Neural cell (in vitro differentiated cells): Measurements from ENCODE around the gene PSMA6. TPM values are rescaled to one million over a fixed set of nuclear protein-coding genes. Genes with fewer than 3 reads are reported as not detected.

Experiments used
- H2AFZ ChIP-seq: fragments of 200-600, 300-800 bp; sonication (generic), shearing (Covaris generic); 2 replicates; pipeline ENCODE4 v1.6.0; 2014; ENCODE audit warnings: low read depth, mild to moderate bottlenecking, antibody characterized with exemption, low read length, moderate library complexity
- H3F3A ChIP-seq: fragments of 200-600 bp; shearing (Covaris generic); 2 replicates; pipeline ENCODE4 v1.6.1; 2016; ENCODE audit warnings: mild to moderate bottlenecking, moderate library complexity, mixed read lengths, antibody characterized with exemption, low read length; ENCODE audit not compliant: insufficient read depth, poor library complexity, severe bottlenecking
- H3K27ac ChIP-seq: fragments of 200-600, 300-800 bp; sonication (generic), shearing (Covaris generic); 2 replicates; pipeline ENCODE4 v1.5.1; 2014; ENCODE audit warnings: mild to moderate bottlenecking, low read length, moderate library complexity
- H3K27me3 ChIP-seq: fragments of 300-800, 200-600 bp; sonication (generic), shearing (Covaris generic); 2 replicates; pipeline ENCODE4 v1.6.0; 2014; ENCODE audit warnings: mild to moderate bottlenecking, low read depth, low read length, moderate library complexity; ENCODE audit not compliant: insufficient read depth
- H3K36me3 ChIP-seq: fragments of 300-800, 200-600 bp; sonication (generic), shearing (Covaris generic); 2 replicates; pipeline ENCODE4 v1.5.1; 2014; ENCODE audit warnings: mild to moderate bottlenecking, antibody characterized with exemption, low read length, moderate library complexity; ENCODE audit not compliant: insufficient read depth
- H3K4me2 ChIP-seq: fragments of 300-800, 200-600 bp; sonication (generic), shearing (Covaris generic); 2 replicates; pipeline ENCODE4 v1.6.0; 2014; ENCODE audit warnings: mild to moderate bottlenecking, low read length
- H3K4me3 ChIP-seq: fragments of 300-800, 200-600 bp; sonication (generic), shearing (Covaris generic); 2 replicates; pipeline ENCODE4 v1.5.1; 2014; ENCODE audit warnings: mild to moderate bottlenecking, low read length, moderate library complexity
- H3K79me2 ChIP-seq: fragments of 200-600 bp; shearing (Covaris generic); replicated peaks from 2 replicates; pipeline ENCODE4 v1.6.0; 2014; ENCODE audit warnings: mild to moderate bottlenecking, low read length, moderate library complexity; ENCODE audit not compliant: insufficient read depth
- H3K9ac ChIP-seq: fragments of 300-800, 200-600 bp; sonication (generic), shearing (Covaris generic); 2 replicates; pipeline ENCODE4 v1.6.1; 2016; ENCODE audit warnings: mild to moderate bottlenecking, low read length, mixed read lengths
- H3K9me2 ChIP-seq: fragments of 200-600 bp; shearing (Covaris generic); 2 replicates; pipeline ENCODE4 v1.6.1; 2016; ENCODE audit warnings: mild to moderate bottlenecking, low read length, mixed read lengths; ENCODE audit not compliant: insufficient read depth
- H3K9me3 ChIP-seq: fragments of 200-600, 300-800 bp; sonication (generic), shearing (Covaris generic); 2 replicates; pipeline ENCODE4 v1.6.1; 2016; ENCODE audit warnings: mild to moderate bottlenecking, mixed run types, low read length, moderate library complexity, mixed read lengths
- H4K20me1 ChIP-seq: fragments of 200-600 bp; shearing (Covaris generic); 2 replicates; pipeline ENCODE4 v1.6.1; 2016; ENCODE audit warnings: mild to moderate bottlenecking, mixed run types; ENCODE audit not compliant: insufficient read depth
- CTCF ChIP-seq: fragments of 450-650 bp; IDR thresholded peaks from 2 replicates; pipeline ENCODE4 v1.5.1; 2014; ENCODE audit warnings: antibody characterized with exemption, mild to moderate bottlenecking, moderate library complexity; ENCODE audit not compliant: poor library complexity, severe bottlenecking
- EP300 ChIP-seq: fragments of 450-650 bp; conservative IDR thresholded peaks from 2 replicates; pipeline ENCODE4 v1.6.1; 2014; ENCODE audit warnings: antibody characterized with exemption, mild to moderate bottlenecking, moderate library complexity; ENCODE audit not compliant: poor library complexity, severe bottlenecking
- EZH2 ChIP-seq: fragments of 200-600, 300-800 bp; shearing (Covaris generic), sonication (generic); IDR thresholded peaks from 2 replicates; pipeline ENCODE4 v1.6.1; 2014; ENCODE audit warnings: antibody characterized with exemption, low read length, borderline replicate concordance, mild to moderate bottlenecking; ENCODE audit not compliant: insufficient read depth, poor library complexity, severe bottlenecking
- MXI1 ChIP-seq: fragments of 450-650 bp; conservative IDR thresholded peaks from 2 replicates; pipeline ENCODE4 v1.6.1; 2014; ENCODE audit warnings: antibody characterized with exemption, mild to moderate bottlenecking; ENCODE audit not compliant: poor library complexity, severe bottlenecking
- POLR2AphosphoS5 ChIP-seq: IDR thresholded peaks from 2 replicates; pipeline ENCODE4 v1.6.1; 2012
- RAD21 ChIP-seq: fragments of 450-650 bp; conservative IDR thresholded peaks from 2 replicates; pipeline ENCODE4 v1.6.1; 2014; ENCODE audit warnings: antibody characterized with exemption, mild to moderate bottlenecking, moderate library complexity
- REST ChIP-seq: IDR thresholded peaks from 2 replicates; pipeline ENCODE4 v1.6.1; 2012; ENCODE audit warnings: borderline replicate concordance
- SMC3 ChIP-seq: fragments of 450-650 bp; conservative IDR thresholded peaks from 2 replicates; pipeline ENCODE4 v1.6.1; 2014; ENCODE audit warnings: antibody characterized with exemption, mild to moderate bottlenecking, moderate library complexity; ENCODE audit not compliant: poor library complexity
- TAF1 ChIP-seq: IDR thresholded peaks from 2 replicates; pipeline ENCODE4 v1.6.1; 2012; ENCODE audit warnings: low read depth
- polyA plus RNA-seq: library from polyadenylated mRNA; depleted of rRNA; stranded (reverse); fragments of >200 nt; gene quantifications from 2 replicates; pipeline ENCODE4 v1.2.3, GENCODE V29; 2014

The PSMA6 gene
- polyA plus RNA-seq, 1 donor from 2014 or later, result 405 TPM

- no peak overlapping the region for H3K27ac ChIP-seq
- no peaks in the 10 kb centered on the region for H3F3A ChIP-seq
- H2AFZ ChIP-seq, result no peak overlapping the region
- no peaks in the 10 kb centered on the region for H4K20me1 ChIP-seq
- no peaks in the 10 kb centered on the region for H3K9me2 ChIP-seq
- H3K9me3 ChIP-seq, result no peaks in the 10 kb centered on the region
- no peaks in the 10 kb centered on the region for H3K79me2 ChIP-seq
- no peaks in the 10 kb centered on the region for H3K27me3 ChIP-seq
- no peak overlapping the region for H3K4me2 ChIP-seq
- no peak overlapping the region for H3K4me3 ChIP-seq
- no peak overlapping the region for H3K9ac ChIP-seq
- no peaks in the 10 kb centered on the region for H3K36me3 ChIP-seq
- TF ChIP-seq TAF1, result no peak
- TF ChIP-seq REST, result no peak
- no peak for TF ChIP-seq EZH2
- no peak for TF ChIP-seq SMC3
- no peak for TF ChIP-seq RAD21
- no peak for TF ChIP-seq CTCF
- no peak for TF ChIP-seq EP300
- TF ChIP-seq POLR2AphosphoS5, result no peak
These were observed 50.4 kb downstream of the PSMA6 start for GRCh38 chr14:35342489-35343010.

GRCh38 chr14:35343702-35344101 is 51.5 kb downstream of the PSMA6 start:
- no peaks in the 10 kb centered on the region for H3K36me3 ChIP-seq
- H3K79me2 ChIP-seq, result no peaks in the 10 kb centered on the region
- H3F3A ChIP-seq, result no peaks in the 10 kb centered on the region
- H3K27ac ChIP-seq, result no peak overlapping the region
- no peak overlapping the region for H3K9ac ChIP-seq
- no peaks in the 10 kb centered on the region for H3K9me2 ChIP-seq
- H3K9me3 ChIP-seq, result no peaks in the 10 kb centered on the region
- no peak overlapping the region for H3K4me3 ChIP-seq
- no peaks in the 10 kb centered on the region for H3K27me3 ChIP-seq
- no peaks in the 10 kb centered on the region for H4K20me1 ChIP-seq
- TF ChIP-seq RAD21, result no peak
- no peak for TF ChIP-seq TAF1
- no peak for TF ChIP-seq MXI1
- TF ChIP-seq SMC3, result no peak
- no peak for TF ChIP-seq REST
- TF ChIP-seq CTCF, result no peak
- no peak for TF ChIP-seq POLR2AphosphoS5
- no peak for TF ChIP-seq EP300
- no peak for TF ChIP-seq EZH2
- H3K4me2 ChIP-seq, result no peak overlapping the region
- H2AFZ ChIP-seq, result no peak overlapping the region
